Measurements from ENCODE around the gene ADGRG3.
"Not testable (repeated sequence)": the region's sequence is repeated elsewhere in the genome, so short reads cannot be mapped to it uniquely, and the experiment has no call there.

The ADGRG3 gene

DNA sequence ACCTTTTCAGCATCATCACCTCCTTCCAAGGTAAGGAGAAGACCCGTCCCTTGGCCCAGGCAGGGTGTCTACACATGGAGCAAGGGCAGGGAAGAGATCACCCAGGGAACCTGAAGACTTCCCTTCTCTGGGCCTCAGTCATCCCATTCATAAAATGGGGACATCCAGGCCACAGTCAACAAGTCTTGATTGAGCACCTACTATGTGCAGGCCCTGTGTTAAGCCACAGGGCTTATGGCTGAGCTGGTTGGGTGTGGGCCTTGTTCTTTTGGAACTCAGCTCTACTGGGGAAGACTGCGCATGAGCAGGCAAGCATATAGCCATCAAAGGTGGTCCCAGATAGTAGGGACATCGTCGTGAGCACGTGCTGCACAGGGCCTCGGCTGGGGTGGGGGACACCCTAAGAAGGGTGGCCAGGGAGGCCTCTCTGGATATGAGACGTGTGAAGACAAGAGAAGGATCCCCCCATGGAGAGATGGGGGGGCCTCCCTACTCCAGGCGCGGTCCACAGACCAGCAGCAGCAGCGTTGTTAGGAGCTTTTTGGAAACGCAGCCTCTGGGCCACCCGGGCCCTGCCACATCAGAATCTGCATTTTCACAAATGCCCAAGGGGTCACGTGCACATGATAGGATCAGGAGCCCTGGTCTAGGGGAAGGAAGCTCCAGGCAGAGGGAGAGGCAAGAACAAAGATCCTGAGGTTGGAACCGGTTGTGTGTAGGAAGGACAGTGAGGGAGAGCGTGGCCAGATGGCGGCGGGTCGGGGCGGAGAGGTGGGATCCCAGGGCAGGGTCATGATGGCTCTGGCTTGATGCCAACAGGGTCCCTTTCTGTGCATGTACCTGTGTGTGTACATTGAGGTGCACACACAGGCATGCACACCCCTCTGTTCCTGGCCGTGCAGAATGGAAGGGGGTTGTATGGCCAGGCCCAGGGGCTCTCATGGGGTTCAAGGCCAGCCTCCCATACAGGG is 5.9 kb upstream of the ADGRG3 start:
- no peak for DNase-seq (ENCODE audit: low read depth in 1 of 2, low spot score in 1 of 2)

- DNase-seq (ENCODE audit: low read depth in 1 of 2, low spot score in 1 of 2) = no peak
Observed at GRCh38 chr16:57663436-57663835, 4.7 kb upstream of the ADGRG3 start.

GRCh38 chr16:57663917-57664661 is 4.0 kb upstream of the ADGRG3 start:
- DNase-seq (ENCODE audit: low read depth in 1 of 2, low spot score in 1 of 2) = no peak

DNA sequence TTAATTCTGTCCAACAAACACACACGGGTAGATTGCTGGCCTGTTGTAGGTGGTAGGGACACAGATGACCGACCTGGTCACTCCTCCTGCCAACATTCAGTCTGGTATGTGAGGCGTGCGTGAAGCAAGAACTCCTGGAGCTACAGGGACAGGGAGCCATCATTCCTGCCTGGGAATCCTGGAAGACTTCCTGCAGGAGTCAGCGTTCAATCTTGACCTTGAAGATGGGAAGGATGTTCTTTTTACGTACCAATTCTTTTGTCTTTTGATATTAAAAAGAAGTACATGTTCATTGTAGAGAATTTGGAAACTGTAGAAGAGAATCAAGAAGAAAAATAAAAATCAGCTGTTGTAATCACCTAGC is 3.5 kb upstream of the ADGRG3 start:
- no peak for DNase-seq (ENCODE audit: low read depth in 1 of 2, low spot score in 1 of 2)

DNA sequence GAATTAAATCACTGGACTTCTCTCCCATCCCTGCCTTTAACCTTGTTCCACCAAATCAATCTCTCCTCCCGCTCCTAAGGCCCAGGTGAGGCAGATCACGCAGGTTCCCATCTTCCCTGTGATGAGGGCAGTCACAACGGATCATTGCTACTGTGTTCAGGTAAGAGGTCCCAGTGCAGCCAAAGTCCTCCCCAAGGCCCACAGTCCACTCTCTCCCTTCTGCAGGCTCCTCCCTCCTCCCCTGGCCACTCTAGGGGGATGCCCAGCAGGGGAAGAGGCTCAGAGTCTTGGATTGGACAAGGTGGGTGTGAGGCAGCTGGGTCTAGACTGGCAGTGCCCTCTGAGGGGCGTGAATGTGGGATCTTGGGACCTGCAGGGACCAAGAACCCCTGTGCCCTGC is 2.6 kb upstream of the ADGRG3 start:
- no peak for DNase-seq (ENCODE audit: low read depth in 1 of 2, low spot score in 1 of 2)

GRCh38 chr16:57666353-57667047 is 1.6 kb upstream of the ADGRG3 start:
- DNase-seq (ENCODE audit: low read depth in 1 of 2, low spot score in 1 of 2) = no peak

- no peak for DNase-seq (ENCODE audit: low read depth in 1 of 2, low spot score in 1 of 2)
Observed at GRCh38 chr16:57667048-57667525, 1.0 kb upstream of the ADGRG3 start.

DNA sequence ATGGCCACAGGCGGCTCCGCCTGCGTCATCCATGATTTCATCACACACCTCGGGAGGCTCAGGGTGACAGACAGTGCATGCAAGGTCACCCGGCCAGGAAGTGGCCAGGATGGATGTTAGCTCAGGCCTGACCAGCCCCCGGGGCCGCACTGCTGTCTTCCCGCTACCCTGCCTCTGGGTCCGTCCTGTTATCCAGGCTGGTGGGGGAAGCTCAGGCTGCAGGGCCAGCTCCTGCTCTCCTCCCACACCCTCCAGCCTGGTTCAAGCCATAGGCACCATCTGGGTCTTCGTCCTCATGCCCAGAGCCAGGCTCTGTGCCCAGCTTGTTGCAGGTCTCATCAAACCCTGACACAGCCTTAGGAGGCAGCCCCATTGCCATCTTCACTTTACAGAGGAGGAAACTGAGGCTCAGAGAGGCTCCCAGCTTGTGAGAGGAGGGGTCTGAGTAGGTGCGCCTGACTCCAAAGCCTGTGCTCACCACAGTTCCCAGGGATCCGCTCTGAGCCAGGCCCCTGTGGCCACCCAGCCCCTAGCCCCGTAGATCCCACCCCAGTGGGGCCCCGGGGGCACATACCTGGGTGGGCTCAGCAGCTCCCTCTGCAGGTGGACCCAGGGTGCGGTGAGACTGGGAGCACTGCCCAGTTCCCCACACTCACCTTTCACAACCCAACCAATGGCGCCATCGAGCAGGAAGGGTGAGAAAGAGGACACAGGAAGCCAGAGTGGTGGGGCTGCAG is 412 bp upstream of the ADGRG3 start:
- no peak for DNase-seq (ENCODE audit: low read depth in 1 of 2, low spot score in 1 of 2)

DNA sequence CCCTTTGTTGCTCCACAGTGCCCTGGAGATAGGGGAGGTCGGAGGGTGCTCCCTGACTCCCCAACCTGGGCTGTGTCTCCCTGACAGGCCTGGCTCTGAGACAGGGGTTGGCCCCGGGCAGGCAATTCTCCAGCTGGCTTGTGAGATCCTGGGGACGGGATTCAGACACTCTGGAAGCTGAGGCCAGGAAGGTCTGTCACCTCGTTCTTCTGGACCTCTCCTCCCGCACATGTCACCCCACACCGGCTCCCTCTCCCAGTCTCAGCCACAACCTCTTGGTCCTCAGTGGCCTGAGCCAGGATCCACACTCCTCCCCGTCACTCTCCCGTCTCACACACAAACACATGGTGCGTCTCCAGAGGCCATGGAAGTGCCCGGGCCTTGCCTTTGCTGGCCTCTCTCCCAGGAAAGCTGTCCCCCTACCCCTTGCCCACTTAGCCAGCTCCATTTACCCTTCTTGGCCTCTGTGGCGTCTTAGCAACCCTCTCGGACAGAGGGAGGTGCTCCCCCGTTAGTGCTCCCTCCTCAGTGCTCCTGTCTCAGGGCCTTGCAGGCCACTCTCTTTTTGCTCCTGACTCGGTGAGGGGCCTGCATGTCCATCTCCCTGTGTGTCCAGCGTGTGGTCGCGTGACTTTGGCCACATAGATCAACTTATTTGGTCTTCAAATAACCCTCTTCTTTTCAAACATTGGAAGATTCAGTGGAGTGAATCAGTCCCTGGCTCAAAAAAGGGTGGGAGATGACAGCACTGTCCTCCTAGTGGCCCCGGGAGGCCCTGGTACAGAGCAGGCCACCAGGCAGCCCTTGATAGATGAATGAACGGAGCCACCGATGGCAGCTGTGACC is 747 bp downstream of the ADGRG3 start:
- no peak for DNase-seq (ENCODE audit: low read depth in 1 of 2, low spot score in 1 of 2)

- no peak for DNase-seq (ENCODE audit: low read depth in 1 of 2, low spot score in 1 of 2)
Observed at GRCh38 chr16:57669476-57670162, 1.5 kb downstream of the ADGRG3 start.

GRCh38 chr16:57670196-57670595 is 2.1 kb downstream of the ADGRG3 start:
- no peak for DNase-seq (ENCODE audit: low read depth in 1 of 2, low spot score in 1 of 2)

- DNase-seq (ENCODE audit: low read depth in 1 of 2, low spot score in 1 of 2) = not testable (repeated sequence)
Observed at GRCh38 chr16:57671451-57671850, 3.3 kb downstream of the ADGRG3 start.

DNA sequence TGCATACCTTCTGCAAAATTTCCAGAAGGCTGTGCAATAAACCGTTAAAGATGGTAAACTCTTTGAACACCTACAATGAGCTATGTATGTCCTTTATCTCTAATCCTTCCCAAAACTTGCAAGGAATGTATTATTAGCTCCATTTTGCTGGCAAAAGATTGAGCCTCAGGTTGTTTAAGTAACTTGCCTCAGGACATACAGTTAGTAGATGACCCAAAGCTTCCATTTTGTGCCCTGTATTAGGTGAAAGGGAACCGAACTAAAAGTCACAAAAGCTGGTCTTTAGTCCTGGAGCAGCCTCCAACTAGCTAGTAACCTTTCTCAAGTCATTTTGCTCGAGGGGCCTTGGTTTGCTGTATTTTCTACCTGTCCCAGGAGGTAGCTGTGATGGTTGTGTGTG is 4.3 kb downstream of the ADGRG3 start:
- no peak for DNase-seq (ENCODE audit: low read depth in 1 of 2, low spot score in 1 of 2)

GRCh38 chr16:57672824-57673223 is 4.7 kb downstream of the ADGRG3 start:
- DNase-seq (ENCODE audit: low read depth in 1 of 2, low spot score in 1 of 2) = no peak

GRCh38 chr16:57675741-57676551 is 7.8 kb downstream of the ADGRG3 start:
- DNase-seq (ENCODE audit: low read depth in 1 of 2, low spot score in 1 of 2) = no peak

DNA sequence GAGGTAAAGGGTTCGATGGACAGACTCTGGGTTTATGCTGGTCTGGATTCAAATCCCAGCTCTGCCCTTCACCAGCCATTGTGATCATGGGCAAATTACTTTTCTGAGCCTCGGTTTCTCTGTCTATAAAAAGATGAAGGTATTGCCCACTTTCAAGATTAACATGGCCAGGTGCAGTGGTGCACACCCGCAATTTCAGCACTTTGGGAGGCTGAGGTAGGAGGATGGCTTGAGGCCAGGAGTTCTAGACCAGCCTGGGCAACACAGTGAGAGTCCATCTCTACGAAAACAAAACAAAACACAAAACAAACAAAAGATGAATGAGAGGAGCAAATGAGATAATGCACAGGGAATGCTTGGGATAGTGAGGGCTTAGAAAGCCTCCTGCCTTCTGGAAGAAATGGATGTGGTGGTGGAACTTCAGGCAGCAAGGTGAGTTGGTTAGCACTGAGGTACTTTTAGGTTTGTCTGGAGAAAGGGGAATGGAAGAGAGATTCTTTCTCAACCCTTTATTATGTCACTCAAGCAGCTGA is 8.5 kb downstream of the ADGRG3 start:
- no peak for DNase-seq (ENCODE audit: low read depth in 1 of 2, low spot score in 1 of 2)

- no peak for DNase-seq (ENCODE audit: low read depth in 1 of 2, low spot score in 1 of 2)
Observed at GRCh38 chr16:57677622-57678369, 9.7 kb downstream of the ADGRG3 start.

DNA sequence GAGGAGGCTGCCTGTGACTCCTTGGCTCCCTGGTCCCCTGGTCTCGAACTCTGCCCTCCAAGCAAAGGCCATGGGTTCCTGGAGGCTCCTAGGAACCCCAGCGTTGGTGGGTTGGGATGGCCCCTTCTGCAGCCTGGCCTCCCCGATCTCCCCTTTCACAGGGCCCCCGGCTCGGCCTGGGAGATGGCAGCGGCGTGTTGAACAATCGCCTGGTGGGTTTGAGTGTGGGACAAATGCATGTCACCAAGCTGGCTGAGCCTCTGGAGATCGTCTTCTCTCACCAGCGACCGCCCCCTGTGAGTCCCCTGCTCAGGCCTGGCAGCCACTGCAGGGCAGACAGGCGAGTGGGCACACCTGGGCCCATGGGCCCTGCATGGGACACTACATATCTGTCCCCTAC is 10.9 kb downstream of the ADGRG3 start:
- no peak for DNase-seq (ENCODE audit: low read depth in 1 of 2, low spot score in 1 of 2)
